Osteoblast (primary cell): Measurements from ENCODE around the gene CD1E. TPM values are rescaled to one million over a fixed set of nuclear protein-coding genes. Genes with fewer than 3 reads are reported as not detected.

Experiments
- DNase-seq: peaks from one replicate; pipeline ENCODE4 v3.0.0; 2011; ENCODE audit warnings: low spot score, mixed read lengths; ENCODE audit not compliant: insufficient read length; ENCODE audit errors: missing footprints
- H2AFZ ChIP-seq: 2 replicates; pipeline ENCODE4 v1.6.0; 2011; ENCODE audit warnings: mild to moderate bottlenecking, low read length
- H3K27ac ChIP-seq: 2 replicates; pipeline ENCODE4 v1.5.1; 2011; ENCODE audit warnings: mild to moderate bottlenecking, low read depth, low read length, moderate library complexity
- H3K27me3 ChIP-seq: 2 replicates; pipeline ENCODE4 v1.6.0; 2012; ENCODE audit warnings: mild to moderate bottlenecking, control low read depth, inconsistent platforms, low read length, moderate library complexity; ENCODE audit not compliant: insufficient read depth
- H3K36me3 ChIP-seq: 2 replicates; pipeline ENCODE4 v1.5.1; 2011; ENCODE audit warnings: mild to moderate bottlenecking, low read length, control low read depth, moderate library complexity; ENCODE audit not compliant: insufficient read depth
- H3K4me1 ChIP-seq: 2 replicates; pipeline ENCODE4 v1.5.1; 2011; ENCODE audit warnings: mild to moderate bottlenecking, low read length, control low read depth, moderate library complexity; ENCODE audit not compliant: insufficient read depth
- H3K4me2 ChIP-seq: 2 replicates; pipeline ENCODE4 v1.6.0; 2011; ENCODE audit warnings: mild to moderate bottlenecking, low read length; ENCODE audit not compliant: insufficient read depth
- H3K4me3 ChIP-seq: fragments of 200-600 bp; sonication (generic); 3 replicates; pipeline ENCODE4 v1.5.1; 2012; ENCODE audit warnings: mild to moderate bottlenecking, low read length, inconsistent platforms; ENCODE audit not compliant: insufficient read depth
- H3K79me2 ChIP-seq: 2 replicates; pipeline ENCODE4 v1.6.0; 2012; ENCODE audit warnings: mild to moderate bottlenecking, low read length, control low read depth, inconsistent platforms; ENCODE audit not compliant: insufficient read depth
- H3K9me3 ChIP-seq: 2 replicates; pipeline ENCODE4 v1.5.1; 2011; ENCODE audit warnings: low read depth, low read length, control low read depth
- H4K20me1 ChIP-seq: 2 replicates; pipeline ENCODE4 v1.6.0; 2012; ENCODE audit warnings: mild to moderate bottlenecking, low read length, control low read depth; ENCODE audit not compliant: insufficient read depth
- CTCF ChIP-seq: IDR thresholded peaks from 2 replicates; pipeline ENCODE4 v1.5.1; 2011; ENCODE audit warnings: mild to moderate bottlenecking, low read depth, low read length, moderate library complexity; ENCODE audit errors: extremely low read depth
- total RNA-seq: library from RNA; depleted of rRNA; stranded (reverse); fragments of >200 nt; gene quantifications from 2 replicates; pipeline ENCODE4 v1.2.3, GENCODE V29; 2012

CD1E gene
- total RNA-seq, 1 donor: not detected

DNA sequence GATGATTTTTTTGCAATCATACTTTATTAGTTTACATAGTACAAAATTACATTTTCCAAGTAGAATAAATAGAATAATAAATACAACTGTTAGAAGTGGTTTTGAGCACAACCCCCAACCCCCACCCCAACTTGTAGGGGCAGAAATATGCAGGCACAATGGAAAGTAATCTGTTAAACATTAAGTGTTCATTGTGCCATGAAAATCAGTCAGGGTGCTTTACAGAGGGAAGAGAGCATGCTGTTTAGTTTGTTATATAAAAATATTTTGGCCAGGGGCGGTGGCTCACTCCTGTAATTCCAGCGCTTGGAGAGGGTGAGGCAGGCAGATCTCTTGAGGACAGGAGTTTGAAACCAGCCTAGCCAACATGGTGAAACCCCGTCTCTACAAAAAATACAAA lies 43.0 kb downstream of the CD1E start:
- H3K27me3 ChIP-seq: no peaks in the 10 kb centered on the region
- DNase-seq: no peak
- no peak overlapping the region for H3K27ac ChIP-seq
- no peak overlapping the region for H3K4me3 ChIP-seq
- no peaks in the 10 kb centered on the region for H3K79me2 ChIP-seq
- no peaks in the 10 kb centered on the region for H3K36me3 ChIP-seq
- H2AFZ ChIP-seq: no peak overlapping the region
- TF ChIP-seq CTCF: no peak
- no peaks in the 10 kb centered on the region for H3K9me3 ChIP-seq
- H3K4me1 ChIP-seq: no peaks in the 10 kb centered on the region
- no peaks in the 10 kb centered on the region for H4K20me1 ChIP-seq
- no peak overlapping the region for H3K4me2 ChIP-seq

DNA sequence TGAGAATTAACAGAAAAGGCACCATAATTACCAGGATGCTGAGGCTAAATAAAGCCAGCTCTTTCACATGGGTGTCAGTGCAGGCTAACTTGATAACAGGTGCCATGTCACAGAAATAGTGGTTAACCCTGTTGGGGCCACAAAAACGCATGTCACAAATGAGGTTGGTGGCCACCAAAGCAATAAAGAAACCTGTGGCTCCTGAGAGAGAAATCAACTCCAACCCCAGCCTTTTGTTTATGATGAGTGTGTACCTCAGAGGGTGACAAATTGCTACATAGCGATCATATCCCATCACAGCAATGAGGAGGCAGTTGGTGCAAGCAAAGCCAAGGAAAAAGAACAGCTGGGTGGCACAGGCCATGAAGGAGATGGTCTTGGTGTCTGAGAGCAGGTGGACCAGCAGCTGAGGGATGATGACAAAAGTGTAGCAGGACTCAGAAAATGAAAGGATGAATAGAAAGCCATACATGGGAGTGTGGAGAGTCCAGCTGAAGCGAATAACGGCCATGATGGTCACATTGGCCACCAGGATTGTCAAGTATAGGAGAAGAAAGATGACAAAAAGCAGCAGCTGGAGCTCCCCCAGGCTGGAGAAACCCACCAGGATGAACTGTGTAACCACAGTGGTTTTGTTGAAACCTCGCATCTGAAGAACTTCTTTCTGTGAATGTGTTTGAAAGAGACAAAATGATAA lies 45.3 kb downstream of the CD1E start, which contains the start of gene OR10T2:
Gene OR10T2 (minus strand): TSS at position 649 of the 697 bp plus-strand sequence. CDS start 0 bp downstream, at position 649.
- Histone ChIP-seq H3K4me1 (no peaks in the 10 kb centered on the region), H3K9me3 (no peaks in the 10 kb centered on the region), H3K27ac (no peak within 1 kb of the TSS), H3K27me3 (no peaks in the 10 kb centered on the region), H3K36me3 (no peaks in the 10 kb centered on the region), H3K4me2 (no peak within 1 kb of the TSS), H4K20me1 (no peaks in the 10 kb centered on the region), H2AFZ (no peak within 1 kb of the TSS), H3K79me2 (no peaks in the 10 kb centered on the region), H3K4me3 (no peak within 1 kb of the TSS)
- DNase-seq: no peak
- TF ChIP-seq CTCF: no peak

- Histone ChIP-seq H3K4me3 (no peak overlapping the region), H3K4me1 (no peaks in the 10 kb centered on the region), H3K79me2 (no peaks in the 10 kb centered on the region), H3K36me3 (no peaks in the 10 kb centered on the region), H2AFZ (no peak overlapping the region), H3K9me3 (no peaks in the 10 kb centered on the region), H4K20me1 (no peaks in the 10 kb centered on the region), H3K27ac (no peak overlapping the region), H3K4me2 (no peak overlapping the region), H3K27me3 (no peaks in the 10 kb centered on the region)
- no peak for DNase-seq
- no peak for TF ChIP-seq CTCF
Observed at GRCh38 chr1:158400871-158401270, 47.2 kb downstream of the CD1E start.

DNA sequence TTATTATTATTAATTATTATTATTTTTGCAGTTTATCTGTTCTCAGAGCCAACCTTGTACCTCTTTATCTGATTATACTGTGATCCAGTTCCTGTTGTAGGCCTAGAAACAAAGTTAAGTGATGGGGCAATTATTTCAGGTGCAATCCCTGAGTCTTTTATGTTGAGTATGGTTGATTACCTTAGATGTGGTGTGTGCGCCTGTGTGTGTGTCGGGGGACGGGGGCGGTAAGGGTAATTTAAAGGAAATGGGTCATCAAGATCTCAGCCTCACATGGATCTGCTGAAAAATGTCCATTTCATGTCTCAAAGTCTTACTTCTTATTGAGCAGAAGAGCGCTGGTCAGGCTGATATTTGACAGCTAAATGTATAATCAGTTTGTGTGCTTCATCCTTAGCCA lies 53.4 kb downstream of the CD1E start:
- Histone ChIP-seq H4K20me1 (no peaks in the 10 kb centered on the region), H3K4me3 (no peak overlapping the region), H3K9me3 (no peaks in the 10 kb centered on the region), H3K79me2 (no peaks in the 10 kb centered on the region), H3K4me2 (no peak overlapping the region), H3K27me3 (no peaks in the 10 kb centered on the region), H3K4me1 (no peaks in the 10 kb centered on the region), H2AFZ (no peak overlapping the region), H3K27ac (no peak overlapping the region), H3K36me3 (no peaks in the 10 kb centered on the region)
- TF ChIP-seq CTCF: no peak
- DNase-seq: no peak

Other genes starting within 250 kb of the CD1E start
- under 0.01 TPM in 1 of 2 replicates, not detected in the other for gene CD1D, start 173.0 kb upstream of the CD1E start, total RNA-seq
- gene CD1A, start 99.5 kb upstream of the CD1E start, total RNA-seq: not detected in 2 replicates
- not detected in 2 replicates for gene CD1C, start 64.0 kb upstream of the CD1E start, total RNA-seq
- gene CD1B, start 22.4 kb upstream of the CD1E start, total RNA-seq: not detected in 2 replicates
- gene OR10T2, start 45.6 kb downstream of the CD1E start, total RNA-seq: not detected in 2 replicates
- not detected in 2 replicates for gene OR10K2, start 72.3 kb downstream of the CD1E start, total RNA-seq
- gene OR10K1, start 107.9 kb downstream of the CD1E start, total RNA-seq: not detected in 2 replicates
- not detected in 2 replicates for gene OR10R2, start 118.3 kb downstream of the CD1E start, total RNA-seq
- not detected in 2 replicates for gene OR6Y1, start 200.5 kb downstream of the CD1E start, total RNA-seq
- not detected in 2 replicates for gene OR6P1, start 216.7 kb downstream of the CD1E start, total RNA-seq
- not detected in 2 replicates for gene OR10X1, start 226.0 kb downstream of the CD1E start, total RNA-seq